H1 (cell line): ENCODE measurements around the gene ATP11A. TPM values are rescaled to one million over a fixed set of nuclear protein-coding genes. Genes with fewer than 3 reads are reported as not detected.

Experiments used
- EGR1 ChIP-seq: IDR thresholded peaks from 2 replicates; pipeline ENCODE4 v1.6.1; 2011; ENCODE audit warnings: low read depth, low read length, borderline replicate concordance
- JUN ChIP-seq: IDR thresholded peaks from 2 replicates; pipeline ENCODE4 v1.6.1; 2011; ENCODE audit warnings: low read depth, mild to moderate bottlenecking, improper control_type of control experiment, low read length
- PHF8 ChIP-seq: fragments of 200-600 bp; sonication (generic); conservative IDR thresholded peaks from 2 replicates; pipeline ENCODE4 v1.7.1; 2012; ENCODE audit warnings: low read depth, mild to moderate bottlenecking, inconsistent platforms, low read length, moderate library complexity
- polyA plus RNA-seq, 7 experiments: library from polyadenylated mRNA; depleted of rRNA in 3 of 7; stranded (reverse) in 5 of 7; unstranded in 2 of 7; fragments of >200 nt in 5 of 7; fragments of 200-250 nt in 2 of 7; gene quantifications; 1 replicate in 5 of 7; 2 replicates in 1 of 7; 4 replicates in 1 of 7; pipeline versions ENCODE4 v1.2.1 to v1.2.3, GENCODE V29; 2011 to 2013; ENCODE audit warnings: missing spikeins in 2 of 7, mixed read lengths in 2 of 7
- total RNA-seq: library from RNA; stranded (reverse); fragmentation: NEBNext Ultra II Directional; extraction: Animal tissue kit (Norgen Biotek cat#: 25700); gene quantifications from 2 replicates; pipeline ENCODE4 v1.2.1, GENCODE V29; 2021

ATP11A gene
- total and polyA plus RNA-seq, 2 of the 8 experiments (the other 6 are each of a cell fraction or from before 2014, with no cell fraction given), result 28.8 to 72.9 TPM

DNA sequence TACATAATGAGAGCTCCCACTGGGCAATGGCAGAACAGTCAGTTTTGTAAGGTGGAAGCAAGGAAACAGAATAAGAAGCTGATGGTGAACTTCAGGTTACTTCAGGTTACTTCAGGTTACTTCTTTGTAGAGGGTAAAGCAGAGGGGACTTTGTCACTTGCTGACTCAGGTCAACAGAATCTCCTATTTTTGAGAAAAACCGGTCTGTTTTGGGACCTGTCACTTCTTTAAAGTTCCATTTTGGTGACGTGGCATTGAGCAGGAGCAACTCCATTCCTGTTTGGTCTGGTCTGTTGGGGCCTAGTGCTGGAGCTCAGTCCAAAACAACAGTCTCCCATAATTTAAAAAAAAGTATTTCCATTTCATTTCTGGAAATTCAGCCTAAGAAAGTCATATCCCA, 29.7 kb downstream of the ATP11A start (continued):
- TF ChIP-seq PHF8 (no peak), EGR1 (no peak), JUN (no peak)
